Esophagus squamous epithelium (tissue), 4 donors: Measurements from ENCODE around the gene ENPP3.

ENCODE experiments used
- CTCF ChIP-seq, 6 experiments: fragments of 450-650 bp in 4 of 6; fragments of 200-600 bp in 2 of 6; sonication (generic) in 2 of 6; IDR thresholded peaks; one replicate each; pipeline ENCODE4 v1.5.1; 2016 to 2019; ENCODE audit warnings: antibody characterized with exemption in 6 of 6, mild to moderate bottlenecking in 4 of 6, moderate library complexity in 4 of 6
- POLR2A ChIP-seq, 4 donors: fragments of 450-650 bp; IDR thresholded peaks; one replicate each; pipeline ENCODE4 v1.6.1; 2017; ENCODE audit warnings: antibody characterized with exemption in 4 of 4, mild to moderate bottlenecking in 4 of 4, moderate library complexity in 3 of 4

DNA sequence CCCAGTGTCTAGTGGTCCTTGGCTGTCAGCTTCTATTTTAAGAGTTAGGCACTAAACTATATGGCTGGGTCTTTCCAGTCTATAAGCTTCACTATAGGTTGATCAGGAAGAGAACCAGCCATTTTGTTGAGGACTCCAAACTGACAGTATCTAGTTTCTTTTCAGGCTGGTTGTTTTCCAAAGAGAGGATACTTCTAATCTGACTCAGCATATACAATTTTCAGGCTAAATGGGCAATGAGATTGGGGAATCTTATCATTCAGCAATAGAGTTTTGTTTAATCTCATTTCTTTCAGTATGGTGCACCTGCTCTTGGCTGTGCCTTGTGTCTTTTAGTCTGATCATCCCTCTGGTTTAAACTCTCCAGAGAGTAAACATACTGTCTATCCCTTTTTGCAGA, 94.1 kb downstream of the ENPP3 start:
- no peak for TF ChIP-seq CTCF (IDR thresholded peaks at IDR 0.05)
- TF ChIP-seq POLR2A (IDR thresholded peaks at IDR 0.05), result no peak
